ENCODE results near the gene ZNF677.

DNA sequence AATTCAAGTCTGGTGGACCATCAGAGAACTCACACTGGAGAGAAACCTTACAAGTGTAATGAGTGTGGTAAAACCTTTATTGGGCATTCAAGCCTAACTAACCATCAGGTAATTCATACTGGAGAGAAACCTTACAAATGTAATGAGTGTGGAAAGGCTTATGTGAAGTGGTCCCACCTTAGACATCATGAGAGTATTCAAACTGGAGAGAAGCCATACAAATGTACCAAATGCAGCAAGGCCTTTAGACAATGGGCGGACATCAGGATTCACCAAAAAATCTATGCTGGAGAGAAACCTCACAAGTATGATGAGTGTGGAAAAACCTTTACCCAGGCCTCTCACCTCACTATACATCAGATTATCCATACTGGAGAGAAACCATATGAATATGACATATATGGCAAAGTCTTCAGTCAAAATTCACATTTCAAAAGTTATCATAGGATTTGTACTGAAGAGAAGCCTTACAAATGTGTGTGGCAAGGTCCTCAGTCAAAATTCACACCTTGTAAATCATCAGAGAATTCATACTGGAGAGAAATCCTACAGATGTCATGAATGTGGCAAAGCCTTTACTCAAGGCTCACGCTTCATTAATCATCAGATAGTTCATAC lies 41.9 kb downstream of the ZNF677 start:
- TF ChIP-seq, protein P1, sequence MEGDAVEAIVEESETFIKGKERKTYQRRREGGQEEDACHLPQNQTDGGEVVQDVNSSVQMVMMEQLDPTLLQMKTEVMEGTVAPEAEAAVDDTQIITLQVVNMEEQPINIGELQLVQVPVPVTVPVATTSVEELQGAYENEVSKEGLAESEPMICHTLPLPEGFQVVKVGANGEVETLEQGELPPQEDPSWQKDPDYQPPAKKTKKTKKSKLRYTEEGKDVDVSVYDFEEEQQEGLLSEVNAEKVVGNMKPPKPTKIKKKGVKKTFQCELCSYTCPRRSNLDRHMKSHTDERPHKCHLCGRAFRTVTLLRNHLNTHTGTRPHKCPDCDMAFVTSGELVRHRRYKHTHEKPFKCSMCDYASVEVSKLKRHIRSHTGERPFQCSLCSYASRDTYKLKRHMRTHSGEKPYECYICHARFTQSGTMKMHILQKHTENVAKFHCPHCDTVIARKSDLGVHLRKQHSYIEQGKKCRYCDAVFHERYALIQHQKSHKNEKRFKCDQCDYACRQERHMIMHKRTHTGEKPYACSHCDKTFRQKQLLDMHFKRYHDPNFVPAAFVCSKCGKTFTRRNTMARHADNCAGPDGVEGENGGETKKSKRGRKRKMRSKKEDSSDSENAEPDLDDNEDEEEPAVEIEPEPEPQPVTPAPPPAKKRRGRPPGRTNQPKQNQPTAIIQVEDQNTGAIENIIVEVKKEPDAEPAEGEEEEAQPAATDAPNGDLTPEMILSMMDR (IDR thresholded peaks at IDR 0.05; ENCODE audit: extremely low read depth in 1 of 2, insufficient read depth in 1 of 2, low read depth in 1 of 2, low read length in 2 of 2) = no peak
- TF ChIP-seq POLR2A (IDR thresholded peaks at IDR 0.05; ENCODE audit: low read depth, low read length) (no peak), EZH2 (IDR thresholded peaks at IDR 0.05; ENCODE audit: borderline replicate concordance, low read depth, low read length, severe bottlenecking) (no peak), POLR2AphosphoS5 (IDR thresholded peaks at IDR 0.05; ENCODE audit: insufficient read depth, low read depth, low read length) (no peak), MYC (IDR thresholded peaks at IDR 0.05; ENCODE audit: low read depth, low read length) (no peak), FOS (IDR thresholded peaks at IDR 0.05; ENCODE audit: borderline replicate concordance, insufficient read depth, low read length) (no peak), JUN (IDR thresholded peaks at IDR 0.05; ENCODE audit: borderline replicate concordance, insufficient read depth, insufficient read length, low read depth) (no peak), GATA2 (IDR thresholded peaks at IDR 0.05; ENCODE audit: insufficient read depth, insufficient read length, low read depth, low read length) (no peak)
- TF ChIP-seq, protein P2, sequence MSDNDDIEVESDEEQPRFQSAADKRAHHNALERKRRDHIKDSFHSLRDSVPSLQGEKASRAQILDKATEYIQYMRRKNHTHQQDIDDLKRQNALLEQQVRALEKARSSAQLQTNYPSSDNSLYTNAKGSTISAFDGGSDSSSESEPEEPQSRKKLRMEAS (IDR thresholded peaks at IDR 0.05; ENCODE audit: insufficient read depth, insufficient read length) = no peak

Measured in endothelial cell of umbilical vein (primary cell).